ENCODE data around the gene TMEM252. TPM values are rescaled to one million over a fixed set of nuclear protein-coding genes. Genes with fewer than 3 reads are reported as not detected.
A peak's percentile ranks its signal among the peaks of the same experiment; 100 is the strongest.

TMEM252 gene
- total RNA-seq, 1 donor from 2014 or later, result not detected

DNA sequence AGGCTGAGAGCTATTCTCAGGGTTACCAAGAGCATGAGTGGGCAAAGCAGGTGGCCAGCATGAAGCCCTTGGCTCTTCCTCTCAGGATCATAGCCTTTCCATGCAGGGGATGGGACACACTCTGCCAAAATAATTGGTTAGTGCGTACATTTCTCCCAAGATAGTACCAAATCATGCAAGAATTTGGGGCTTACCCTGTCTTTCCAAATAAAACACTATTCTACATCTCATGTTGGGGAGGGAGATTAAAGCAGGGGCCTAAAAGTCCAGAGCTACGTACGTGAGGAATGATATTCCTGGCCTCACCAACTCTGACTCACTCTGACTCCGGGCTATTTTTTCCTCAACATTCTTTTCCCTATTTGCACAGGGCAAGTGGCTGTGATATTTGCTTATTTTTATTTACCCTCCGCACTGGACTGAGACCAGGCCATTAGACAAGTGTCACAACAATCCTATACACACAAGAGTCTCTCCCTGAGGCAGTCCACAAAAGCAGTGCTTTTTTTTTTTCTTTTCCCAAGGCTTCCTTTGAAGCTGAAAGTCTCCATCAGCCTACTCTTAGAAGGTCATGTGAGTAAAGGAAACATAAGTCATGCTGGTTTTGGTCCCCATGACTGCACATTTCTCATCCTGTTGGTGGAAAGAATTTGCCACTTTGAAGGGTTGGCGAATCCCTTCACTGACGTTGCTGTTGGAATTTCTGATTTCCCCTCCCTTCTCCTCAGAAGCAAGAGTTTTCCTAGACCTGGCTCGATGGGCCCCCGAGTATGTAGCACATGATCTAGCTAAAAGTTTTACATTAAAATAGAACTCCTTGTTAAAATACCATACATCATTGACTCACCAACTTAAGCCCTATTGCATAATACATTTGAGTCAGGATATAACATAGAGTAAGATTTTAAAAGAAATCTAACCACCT lies 40.0 kb downstream of the TMEM252 start:
- H3K36me3 Mint-ChIP-seq (ENCODE audit: low read depth, unreplicated experiment), result no peaks in the 10 kb centered on the region
- TF ChIP-seq EZH2 (IDR thresholded peaks at IDR 0.05; ENCODE audit: insufficient read depth, low read length), result no peak
- DNase-seq (ENCODE audit: low read depth) (peak; percentile 66), FAIRE-seq (no peak)
- Histone ChIP-seq H4K20me1 (ENCODE audit: insufficient read depth, low read length) (no peaks in the 10 kb centered on the region), H3K27ac (ENCODE audit: low read depth, low read length) (peak overlapping the region; percentile 44), H3K9me3 (ENCODE audit: insufficient read depth, low read depth, low read length) (no peaks in the 10 kb centered on the region), H3K9ac (ENCODE audit: low read length) (no peak overlapping the region), H3K4me3 (ENCODE audit: insufficient read depth, low read depth, low read length) (no peak overlapping the region), H2AFZ (ENCODE audit: low read depth, low read length) (no peak overlapping the region), H3K4me2 (ENCODE audit: low read length) (peak overlapping the region; percentile 67), H3K4me1 (ENCODE audit: insufficient read depth, low read length) (peaks cover 4% of the 10 kb centered on the region), H3K79me2 (ENCODE audit: insufficient read depth, low read length) (no peaks in the 10 kb centered on the region), H3K36me3 (ENCODE audit: insufficient read depth, low read length) (no peaks in the 10 kb centered on the region), H3K27me3 (ENCODE audit: insufficient read depth, low read length) (peaks cover 4% of the 10 kb centered on the region)
- peaks cover 17% of the 10 kb centered on the region for H3K4me1 Mint-ChIP-seq (ENCODE audit: low read depth, unreplicated experiment)
- no peaks in the 10 kb centered on the region for H3K9me3 Mint-ChIP-seq (ENCODE audit: unreplicated experiment)
- H3K27ac Mint-ChIP-seq (ENCODE audit: unreplicated experiment), result peak overlapping the region; percentile 75
- no peak overlapping the region for H3K4me3 Mint-ChIP-seq (ENCODE audit: unreplicated experiment)
- peaks cover 33% of the 10 kb centered on the region for H3K27me3 Mint-ChIP-seq (ENCODE audit: low read depth, unreplicated experiment)

DNA sequence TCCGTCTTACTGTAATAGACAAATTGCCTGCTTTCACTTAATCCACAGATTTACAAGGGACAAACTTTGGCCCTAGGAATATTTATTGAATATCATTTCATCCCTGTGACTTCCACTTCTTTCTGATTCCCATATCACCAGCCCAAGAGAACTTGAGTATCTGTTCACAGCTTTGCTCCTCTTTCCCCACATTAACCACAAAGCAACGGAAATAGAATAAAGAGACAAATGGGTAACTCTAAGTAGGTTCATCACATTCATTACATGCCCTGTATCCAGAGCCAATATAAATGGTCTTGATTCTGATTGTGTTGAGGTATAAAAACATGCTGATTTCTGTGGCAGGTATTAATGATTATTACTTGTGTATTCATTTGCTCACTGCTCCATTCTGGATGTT lies 41.9 kb downstream of the TMEM252 start:
- no peak overlapping the region for H3K4me3 Mint-ChIP-seq (ENCODE audit: unreplicated experiment)
- no peak for FAIRE-seq

DNA sequence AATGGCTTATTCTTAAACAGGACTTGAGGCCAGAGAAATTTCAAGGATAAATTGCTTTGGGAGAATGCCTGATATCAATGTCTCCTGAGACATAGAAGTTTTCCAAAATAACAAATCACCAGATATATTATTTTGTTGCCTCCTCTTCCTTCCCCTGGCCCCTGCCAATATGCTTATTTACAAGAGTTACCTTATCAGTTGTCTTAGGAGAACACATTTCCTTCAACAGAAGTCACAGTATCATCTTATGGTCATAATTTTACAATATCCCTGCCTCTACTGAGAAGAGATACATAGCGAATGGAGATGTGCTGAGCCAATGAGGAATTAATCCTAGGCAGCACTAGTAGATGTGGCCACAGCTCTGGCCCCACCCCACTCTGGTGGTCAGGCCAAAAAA lies 43.1 kb downstream of the TMEM252 start:
- FAIRE-seq (no peak), DNase-seq (ENCODE audit: low read depth) (no peak)
- no peak for TF ChIP-seq EZH2 (IDR thresholded peaks at IDR 0.05; ENCODE audit: insufficient read depth, low read length)
- TF ChIP-seq, protein P1, sequence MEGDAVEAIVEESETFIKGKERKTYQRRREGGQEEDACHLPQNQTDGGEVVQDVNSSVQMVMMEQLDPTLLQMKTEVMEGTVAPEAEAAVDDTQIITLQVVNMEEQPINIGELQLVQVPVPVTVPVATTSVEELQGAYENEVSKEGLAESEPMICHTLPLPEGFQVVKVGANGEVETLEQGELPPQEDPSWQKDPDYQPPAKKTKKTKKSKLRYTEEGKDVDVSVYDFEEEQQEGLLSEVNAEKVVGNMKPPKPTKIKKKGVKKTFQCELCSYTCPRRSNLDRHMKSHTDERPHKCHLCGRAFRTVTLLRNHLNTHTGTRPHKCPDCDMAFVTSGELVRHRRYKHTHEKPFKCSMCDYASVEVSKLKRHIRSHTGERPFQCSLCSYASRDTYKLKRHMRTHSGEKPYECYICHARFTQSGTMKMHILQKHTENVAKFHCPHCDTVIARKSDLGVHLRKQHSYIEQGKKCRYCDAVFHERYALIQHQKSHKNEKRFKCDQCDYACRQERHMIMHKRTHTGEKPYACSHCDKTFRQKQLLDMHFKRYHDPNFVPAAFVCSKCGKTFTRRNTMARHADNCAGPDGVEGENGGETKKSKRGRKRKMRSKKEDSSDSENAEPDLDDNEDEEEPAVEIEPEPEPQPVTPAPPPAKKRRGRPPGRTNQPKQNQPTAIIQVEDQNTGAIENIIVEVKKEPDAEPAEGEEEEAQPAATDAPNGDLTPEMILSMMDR (IDR thresholded peaks at IDR 0.05; ENCODE audit: insufficient read depth, low read depth, low read length), result no peak
- Histone ChIP-seq H3K4me1 (ENCODE audit: insufficient read depth, low read length) (peaks cover 9% of the 10 kb centered on the region), H2AFZ (ENCODE audit: low read depth, low read length) (no peak overlapping the region), H3K4me2 (ENCODE audit: low read length) (no peak overlapping the region), H3K9me3 (ENCODE audit: insufficient read depth, low read depth, low read length) (no peaks in the 10 kb centered on the region), H3K27me3 (ENCODE audit: insufficient read depth, low read length) (peaks cover 4% of the 10 kb centered on the region), H3K27ac (ENCODE audit: low read depth, low read length) (no peak overlapping the region), H3K9ac (ENCODE audit: low read length) (no peak overlapping the region), H3K36me3 (ENCODE audit: insufficient read depth, low read length) (no peaks in the 10 kb centered on the region), H4K20me1 (ENCODE audit: insufficient read depth, low read length) (no peaks in the 10 kb centered on the region), H3K79me2 (ENCODE audit: insufficient read depth, low read length) (no peaks in the 10 kb centered on the region), H3K4me3 (ENCODE audit: insufficient read depth, low read depth, low read length) (no peak overlapping the region)
- H3K27ac Mint-ChIP-seq (ENCODE audit: unreplicated experiment), result no peak overlapping the region
- H3K4me3 Mint-ChIP-seq (ENCODE audit: unreplicated experiment), result no peak overlapping the region
- H3K4me1 Mint-ChIP-seq (ENCODE audit: low read depth, unreplicated experiment), result peaks cover 28% of the 10 kb centered on the region
- no peaks in the 10 kb centered on the region for H3K9me3 Mint-ChIP-seq (ENCODE audit: unreplicated experiment)
- H3K36me3 Mint-ChIP-seq (ENCODE audit: low read depth, unreplicated experiment), result no peaks in the 10 kb centered on the region
- H3K27me3 Mint-ChIP-seq (ENCODE audit: low read depth, unreplicated experiment), result peaks cover 25% of the 10 kb centered on the region

More for the DNA sequence above, 41.9 kb downstream of the TMEM252 start:
- H3K36me3 ChIP-seq (ENCODE audit: insufficient read depth, low read length), result no peaks in the 10 kb centered on the region
- Mint-ChIP-seq H3K9me3 (ENCODE audit: unreplicated experiment) (no peaks in the 10 kb centered on the region), H3K36me3 (ENCODE audit: low read depth, unreplicated experiment) (no peaks in the 10 kb centered on the region), H3K27ac (ENCODE audit: unreplicated experiment) (no peak overlapping the region), H3K4me1 (ENCODE audit: low read depth, unreplicated experiment) (peaks cover 22% of the 10 kb centered on the region), H3K27me3 (ENCODE audit: low read depth, unreplicated experiment) (peaks cover 25% of the 10 kb centered on the region)
- DNase-seq (ENCODE audit: low read depth), result no peak
- TF ChIP-seq, protein P1 (IDR thresholded peaks at IDR 0.05; ENCODE audit: insufficient read depth, low read depth, low read length), result no peak
- TF ChIP-seq EZH2 (IDR thresholded peaks at IDR 0.05; ENCODE audit: insufficient read depth, low read length), result no peak
- no peaks in the 10 kb centered on the region for H4K20me1 ChIP-seq (ENCODE audit: insufficient read depth, low read length)
- H3K9me3 ChIP-seq (ENCODE audit: insufficient read depth, low read depth, low read length), result no peaks in the 10 kb centered on the region
- peaks cover 4% of the 10 kb centered on the region for H3K4me1 ChIP-seq (ENCODE audit: insufficient read depth, low read length)
- no peak overlapping the region for H3K9ac ChIP-seq (ENCODE audit: low read length)
- H3K27me3 ChIP-seq (ENCODE audit: insufficient read depth, low read length), result peaks cover 4% of the 10 kb centered on the region
- H3K4me2 ChIP-seq (ENCODE audit: low read length), result no peak overlapping the region
- H3K79me2 ChIP-seq (ENCODE audit: insufficient read depth, low read length), result no peaks in the 10 kb centered on the region
- no peak overlapping the region for H3K4me3 ChIP-seq (ENCODE audit: insufficient read depth, low read depth, low read length)
- H3K27ac ChIP-seq (ENCODE audit: low read depth, low read length), result no peak overlapping the region
- H2AFZ ChIP-seq (ENCODE audit: low read depth, low read length), result no peak overlapping the region

Data from astrocyte (in vitro differentiated cells and primary cell).